Esophagus muscularis mucosa (tissue), 4 donors: Measurements from ENCODE around the gene ZDHHC13. TPM values are rescaled to one million over a fixed set of nuclear protein-coding genes. Genes with fewer than 3 reads are reported as not detected.

Experiments used
- DNase-seq: peaks from one replicate; pipeline ENCODE4 v3.0.0-alpha.2; 2017; ENCODE audit errors: extremely low spot score
- H3K27ac ChIP-seq, 4 donors: fragments of 200-600 bp; sonication (generic); replicated peaks in 1 of 4; 1 replicate in 3 of 4; 2 replicates in 1 of 4; pipeline ENCODE4 v1.5.1; 2016 to 2019; ENCODE audit warnings: mild to moderate bottlenecking in 1 of 4
- H3K27me3 ChIP-seq, 4 donors: fragments of 200-600 bp; sonication (generic); one replicate each; pipeline versions ENCODE4 v1.5.1 to v1.6.0; 2016 to 2019
- H3K36me3 ChIP-seq, 4 donors: fragments of 200-600 bp; sonication (generic); one replicate each; pipeline ENCODE4 v1.5.1; 2016 to 2019
- H3K4me1 ChIP-seq, 4 donors: fragments of 200-600 bp; sonication (generic); one replicate each; pipeline ENCODE4 v1.5.1; 2016 to 2019
- H3K4me3 ChIP-seq, 4 donors: fragments of 200-600 bp; sonication (generic); 1 replicate in 2 of 4; 2 replicates in 2 of 4; pipeline ENCODE4 v1.5.1; 2016 to 2019; ENCODE audit warnings: mild to moderate bottlenecking in 4 of 4, moderate library complexity in 1 of 4
- H3K9me3 ChIP-seq, 4 donors: fragments of 200-600 bp; sonication (generic); 1 replicate in 3 of 4; 2 replicates in 1 of 4; pipeline ENCODE4 v1.5.1; 2016 to 2019
- CTCF ChIP-seq, 3 experiments: fragments of 200-600 bp in 2 of 3; fragments of 450-650 bp in 1 of 3; sonication (generic) in 2 of 3; IDR thresholded peaks; one replicate each; pipeline ENCODE4 v1.5.1; 2017 to 2019; ENCODE audit warnings: antibody characterized with exemption in 3 of 3, mild to moderate bottlenecking in 2 of 3, moderate library complexity in 1 of 3
- EP300 ChIP-seq: sonication (generic); formaldehyde crosslinking; IDR thresholded peaks from one replicate; pipeline ENCODE4 v1.6.1; 2017; ENCODE audit warnings: antibody characterized with exemption
- POLR2A ChIP-seq: fragments of 450-650 bp; IDR thresholded peaks from one replicate; pipeline ENCODE4 v1.6.1; 2017; ENCODE audit warnings: antibody characterized with exemption, moderate library complexity, mild to moderate bottlenecking, low read depth
- POLR2AphosphoS5 ChIP-seq, 2 donors: sonication (generic); formaldehyde crosslinking; IDR thresholded peaks; one replicate each; pipeline ENCODE4 v1.6.1; 2017; ENCODE audit warnings: antibody characterized with exemption in 2 of 2
- WGBS: methylation state at CpG from one replicate; pipeline ENCODE4 v1.1.5; 2018; 5-methylcytosine and 5-hydroxymethylcytosine counted together
- intact Hi-C: fragments of 100-400 bp; cut with DNase I; formaldehyde crosslinking; loops from one replicate; pipeline ENCODE4 v1.15.1; 2023
- total RNA-seq, 4 donors: library from RNA; depleted of rRNA; stranded (reverse); fragments of >200 nt; gene quantifications; one replicate each; pipeline versions ENCODE4 v1.1.0 to v1.2.1, GENCODE V29; 2016

Gene ZDHHC13
- total RNA-seq, 4 donors from 2014 or later, result 4.1 to 5.5 (median 4.9) TPM

DNA sequence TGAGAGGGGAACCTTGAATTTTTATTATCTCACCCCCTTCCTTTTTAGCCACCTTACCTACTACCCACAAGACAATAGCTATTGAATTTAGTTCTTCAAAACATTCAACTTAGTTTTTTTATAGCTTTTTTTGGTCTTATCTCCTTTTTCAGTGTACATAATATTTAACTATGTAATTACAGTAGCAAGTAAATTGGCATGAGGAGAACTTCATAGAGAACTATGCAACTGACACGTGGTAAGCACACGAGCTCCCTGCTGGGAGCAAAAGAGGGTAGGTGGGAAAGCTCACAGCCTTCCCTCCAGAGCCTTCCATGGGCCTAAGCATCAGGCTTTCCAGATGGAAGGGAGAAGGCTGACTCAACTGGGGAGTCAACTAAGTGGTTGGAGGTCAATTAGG is 22.1 kb upstream of the ZDHHC13 start:
- TF ChIP-seq POLR2AphosphoS5 (IDR thresholded peaks at IDR 0.05) (no peak), POLR2A (no peak), CTCF (IDR thresholded peaks at IDR 0.05) (no peak), EP300 (no peak)
- Histone ChIP-seq H3K4me3 (no peak overlapping the region), H3K27ac (no peak overlapping the region), H3K27me3 (peaks cover 0 to 21% (median 0%) of the 10 kb centered on the region in 4 donors), H3K36me3 (no peaks in the 10 kb centered on the region), H3K4me1 (no peaks in the 10 kb centered on the region), H3K9me3 (no peaks in the 10 kb centered on the region)
- intact Hi-C loops, result no loop called here
- DNase-seq, result no peak
- WGBS, result 49% methylated on average over 2 of the region's 2 CpGs

GRCh38 chr11:19099093-19099492 is 17.9 kb upstream of the ZDHHC13 start:
- no peaks in the 10 kb centered on the region for H3K36me3 ChIP-seq
- H3K27ac ChIP-seq, result no peak overlapping the region
- no peak overlapping the region for H3K4me3 ChIP-seq
- H3K4me1 ChIP-seq, result no peaks in the 10 kb centered on the region
- TF ChIP-seq POLR2AphosphoS5 (IDR thresholded peaks at IDR 0.05) (no peak), CTCF (IDR thresholded peaks at IDR 0.05) (no peak), POLR2A (no peak), EP300 (no peak)
- 82% methylated on average over 3 of the region's 3 CpGs for WGBS
- no peaks in the 10 kb centered on the region for H3K9me3 ChIP-seq
- intact Hi-C loops, result no loop called here
- H3K27me3 ChIP-seq, result peaks cover 0 to 16% (median 0%) of the 10 kb centered on the region in 4 donors
- DNase-seq, result no peak

- DNase-seq, result no peak
- H3K27me3 ChIP-seq, result peaks cover 0 to 9% (median 0%) of the 10 kb centered on the region in 4 donors
- no peaks in the 10 kb centered on the region for H3K9me3 ChIP-seq
- H3K36me3 ChIP-seq, result no peaks in the 10 kb centered on the region
- H3K27ac ChIP-seq, result no peak overlapping the region
- no peak for TF ChIP-seq POLR2A
- no peak for TF ChIP-seq CTCF (IDR thresholded peaks at IDR 0.05)
- no peak for TF ChIP-seq POLR2AphosphoS5 (IDR thresholded peaks at IDR 0.05)
- no peak for TF ChIP-seq EP300
- H3K4me1 ChIP-seq, result no peaks in the 10 kb centered on the region
- 76% methylated on average over 4 of the region's 4 CpGs for WGBS
- no peak overlapping the region for H3K4me3 ChIP-seq
- intact Hi-C loops, result no loop called here
Measured at GRCh38 chr11:19100885-19101284, 16.1 kb upstream of the ZDHHC13 start.

DNA sequence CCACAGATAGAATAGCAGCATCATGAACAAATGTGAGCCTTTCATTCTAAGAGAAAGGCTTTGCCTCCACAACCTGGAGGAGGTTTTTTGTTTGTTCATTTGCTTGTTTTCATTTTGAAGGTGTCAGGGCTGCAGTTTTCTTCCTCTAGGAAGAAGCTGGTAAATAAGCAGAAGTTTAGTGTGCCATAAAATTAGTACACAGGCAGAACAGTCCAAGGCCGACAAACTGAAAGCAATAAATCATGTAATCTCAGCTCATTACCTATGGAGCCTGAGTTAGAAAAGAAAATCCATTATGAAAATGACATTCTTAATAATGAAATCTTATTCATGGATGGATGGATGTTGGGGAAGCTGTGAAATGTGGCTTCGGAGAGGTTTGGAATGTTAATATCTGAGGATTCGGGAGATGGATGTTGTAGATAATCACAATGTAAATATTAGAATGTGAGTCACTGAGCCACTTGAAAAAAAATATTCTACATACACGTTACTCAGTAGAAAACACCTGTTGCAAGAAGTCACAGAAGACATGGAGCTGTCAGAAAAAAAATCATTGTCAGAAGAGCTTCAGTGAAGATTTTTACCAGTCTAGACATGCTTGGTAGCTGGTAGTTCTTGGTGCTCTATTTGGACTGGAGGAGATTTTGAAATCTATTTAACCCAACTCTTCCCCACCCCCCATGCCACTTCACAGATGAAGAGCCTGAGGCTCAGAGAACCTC is 15.0 kb upstream of the ZDHHC13 start:
- no peak overlapping the region for H3K27ac ChIP-seq
- DNase-seq, result no peak
- no peak overlapping the region for H3K4me3 ChIP-seq
- H3K27me3 ChIP-seq, result peaks cover 0 to 5% (median 0%) of the 10 kb centered on the region in 4 donors
- 46% methylated on average over 4 of the region's 4 CpGs for WGBS
- intact Hi-C loops, result no loop called here
- H3K4me1 ChIP-seq, result no peaks in the 10 kb centered on the region
- H3K36me3 ChIP-seq, result no peaks in the 10 kb centered on the region
- TF ChIP-seq EP300, result no peak
- no peak for TF ChIP-seq POLR2A
- TF ChIP-seq CTCF (IDR thresholded peaks at IDR 0.05), result no peak
- no peak for TF ChIP-seq POLR2AphosphoS5 (IDR thresholded peaks at IDR 0.05)
- no peaks in the 10 kb centered on the region for H3K9me3 ChIP-seq

DNA sequence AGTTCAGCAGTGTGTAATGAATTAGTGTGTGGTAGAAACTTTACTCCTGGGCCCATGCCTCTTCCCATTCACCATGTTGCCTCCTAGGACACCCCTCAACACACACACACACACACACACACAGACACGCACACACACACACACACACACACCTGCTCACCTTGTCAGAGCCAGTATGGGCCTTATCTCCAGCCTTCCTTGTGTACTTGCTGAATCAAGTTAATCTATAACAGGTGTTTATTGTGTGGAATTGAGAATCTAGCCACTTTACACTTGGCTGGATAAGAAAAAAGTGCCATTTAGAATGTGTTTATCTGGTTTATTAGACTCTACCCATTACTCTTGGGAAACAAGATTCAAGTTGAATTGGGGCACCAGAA is 14.5 kb upstream of the ZDHHC13 start:
- no peak overlapping the region for H3K27ac ChIP-seq
- no peak for DNase-seq
- TF ChIP-seq EP300 (no peak), CTCF (IDR thresholded peaks at IDR 0.05) (no peak), POLR2AphosphoS5 (IDR thresholded peaks at IDR 0.05) (no peak)
- intact Hi-C loops, result no loop called here
- H3K9me3 ChIP-seq, result no peaks in the 10 kb centered on the region
- no peak overlapping the region for H3K4me3 ChIP-seq
- H3K27me3 ChIP-seq, result peaks cover 0 to 5% (median 0%) of the 10 kb centered on the region in 4 donors
- WGBS, result 80% methylated on average over 1 of the region's 1 CpG
- H3K4me1 ChIP-seq, result no peaks in the 10 kb centered on the region
- no peaks in the 10 kb centered on the region for H3K36me3 ChIP-seq
